ENCODE data around the gene SH3PXD2B. TPM values are rescaled to one million over a fixed set of nuclear protein-coding genes. Genes with fewer than 3 reads are reported as not detected.

Gene SH3PXD2B
- total and polyA plus RNA-seq, 10 of the 15 experiments (the other 5 are each of a cell fraction or from before 2014, with no cell fraction given) = 0.05 to 1.6 (median 0.57) TPM

DNA sequence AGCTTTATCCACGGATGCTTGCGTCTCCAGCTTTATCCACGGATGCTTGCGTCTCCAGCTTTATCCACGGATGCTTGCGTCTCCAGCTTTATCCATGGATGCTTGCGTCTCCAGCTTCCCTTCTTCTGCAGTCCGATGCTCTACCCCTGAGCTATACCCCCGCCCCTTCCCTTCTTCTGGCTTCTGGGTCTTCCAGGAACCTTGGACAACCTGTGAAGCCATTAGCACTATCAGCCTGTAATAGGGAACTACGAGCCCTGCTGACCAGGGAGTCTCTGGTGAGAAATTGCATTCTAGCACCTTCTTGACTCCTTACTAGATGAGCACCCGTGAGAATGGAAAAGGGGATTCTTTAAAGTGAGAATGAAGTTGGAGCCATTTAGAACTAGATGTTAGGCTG is 39.1 kb upstream of the SH3PXD2B start:
- FAIRE-seq (no peak), ATAC-seq (no peak), DNase-seq (ENCODE audit: low read depth, low spot score) (no peak)
- Histone ChIP-seq H3K4me2 (ENCODE audit: control insufficient read depth, insufficient read depth) (no peak overlapping the region), H3K4me1 (ENCODE audit: control insufficient read depth, insufficient read depth, low read length) (no peaks in the 10 kb centered on the region), H3K79me2 (ENCODE audit: control insufficient read depth, insufficient read depth, low read length) (no peaks in the 10 kb centered on the region), H2AFZ (ENCODE audit: control insufficient read depth, low read depth, low read length) (no peak overlapping the region), H3K27me3 (replicated peaks in 1 of 2; ENCODE audit: control insufficient read depth in 2 of 2, insufficient read depth in 2 of 2, low read length in 1 of 2) (peaks cover 2 to 7% of the 10 kb centered on the region in 2 experiments; a peak in 2 of 4 replicates), H3K9me3 (replicated peaks; ENCODE audit: control insufficient read depth, insufficient read depth, low read length) (no peaks in the 10 kb centered on the region; the same call in 2 of the 3 replicates), H3K9ac (ENCODE audit: control insufficient read depth, insufficient read depth, low read length) (no peak overlapping the region), H3K4me3 (no peak overlapping the region), H4K20me1 (ENCODE audit: control insufficient read depth, insufficient read depth) (no peaks in the 10 kb centered on the region), H3K36me3 (ENCODE audit: control insufficient read depth in 2 of 2, insufficient read depth in 2 of 2, low read length in 1 of 2) (no peaks in the 10 kb centered on the region), H3K27ac (ENCODE audit: control insufficient read depth, insufficient read depth) (no peak overlapping the region)
- ChIA-PET CTCF (no interaction called here), POLR2A (no interaction called here), SMC1A (ENCODE audit: uncharacterized antibody, unreplicated experiment) (interaction anchor here (0.7 to 1.6 kb wide), 2 partner anchors 13 to 39 kb away, joined by 3 read pairs; no protein-coding TSS in a partner anchor), RAD21 (ENCODE audit: unreplicated experiment) (no interaction called here)
- in situ Hi-C loops (cut with MboI) (no loop called here), intact Hi-C loops (cut with micrococcal nuclease; ENCODE audit: unreplicated experiment) (no loop called here)
- BruUV-seq (replicated peaks) = no TSS peak
- TF ChIP-seq MYB (IDR thresholded peaks at IDR 0.05; ENCODE audit: borderline replicate concordance, low read depth, low read length) = no peak
- no peak for TF ChIP-seq HCFC1 (IDR thresholded peaks at IDR 0.05; ENCODE audit: low read length)
- no peak for TF ChIP-seq MEF2A (IDR thresholded peaks at IDR 0.05; ENCODE audit: insufficient read depth, low read depth, low read length)
- no peak for TF ChIP-seq TARDBP (IDR thresholded peaks at IDR 0.05; ENCODE audit: borderline replicate concordance)
- 37% methylated on average over 11 of the region's 11 CpGs for WGBS (ENCODE audit: insufficient coverage, insufficient replicate concordance, low lambda C conversion rate, missing lambda C conversion rate)

DNA sequence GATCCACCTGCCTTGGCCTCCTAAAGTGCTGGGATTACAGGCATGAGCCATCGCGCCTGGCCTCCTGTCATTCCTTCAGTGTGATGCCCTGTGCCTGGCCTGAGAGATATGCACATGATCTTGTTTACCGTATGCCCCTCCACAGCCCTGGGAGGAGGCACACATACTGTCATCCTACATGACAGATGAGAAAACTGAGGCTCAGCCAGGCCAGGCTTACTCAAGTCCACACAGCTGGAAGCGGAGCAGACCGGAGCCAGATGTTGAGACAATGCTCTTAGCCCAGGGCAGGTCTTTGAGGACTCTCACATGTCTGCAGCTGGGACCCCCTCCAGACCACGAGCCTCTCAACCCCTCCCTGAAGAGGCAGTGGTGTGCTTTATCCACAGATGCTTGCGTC is 38.7 kb upstream of the SH3PXD2B start:
- intact Hi-C loops (cut with micrococcal nuclease; ENCODE audit: unreplicated experiment) = no loop called here
- ATAC-seq (no peak), DNase-seq (ENCODE audit: low read depth, low spot score) (no peak), FAIRE-seq (no peak)
- no peak overlapping the region for H3K4me3 ChIP-seq
- H3K4me2 ChIP-seq (ENCODE audit: control insufficient read depth, insufficient read depth) = no peak overlapping the region
- SMC1A ChIA-PET (ENCODE audit: uncharacterized antibody, unreplicated experiment) = interaction anchor here (0.7 kb wide), 1 partner anchor 39 kb away, joined by 3 read pairs; no protein-coding TSS in a partner anchor
- H3K4me1 ChIP-seq (ENCODE audit: control insufficient read depth, insufficient read depth, low read length) = no peaks in the 10 kb centered on the region
- H3K27ac ChIP-seq (ENCODE audit: control insufficient read depth, insufficient read depth) = no peak overlapping the region
- no TSS peak for BruUV-seq (replicated peaks)
- no peak overlapping the region for H2AFZ ChIP-seq (ENCODE audit: control insufficient read depth, low read depth, low read length)
- TF ChIP-seq FOXM1 (IDR thresholded peaks at IDR 0.05; ENCODE audit: low read depth, low read length) (no peak), CREB1 (IDR thresholded peaks at IDR 0.05; ENCODE audit: low read depth) (no peak), POU2F2 (IDR thresholded peaks at IDR 0.05; ENCODE audit: borderline replicate concordance, low read depth, low read length) (no peak), SMAD5 (IDR thresholded peaks at IDR 0.05; ENCODE audit: low read depth) (no peak), NFYA (IDR thresholded peaks at IDR 0.05; ENCODE audit: borderline replicate concordance, low read depth, low read length) (no peak), POLR2AphosphoS5 (IDR thresholded peaks at IDR 0.05; ENCODE audit: low read length) (no peak), EZH2 (IDR thresholded peaks at IDR 0.05; ENCODE audit: borderline replicate concordance, control insufficient read depth, low read depth, low read length) (no peak), POLR2A (IDR thresholded peaks at IDR 0.05; ENCODE audit: low read depth, low read length) (no peak), HCFC1 (IDR thresholded peaks at IDR 0.05; ENCODE audit: low read length) (no peak), NR2F1 (conservative IDR thresholded peaks at IDR 0.05) (no peak), RBBP5 (conservative IDR thresholded peaks at IDR 0.05) (no peak)
- TF ChIP-seq, protein P1, sequence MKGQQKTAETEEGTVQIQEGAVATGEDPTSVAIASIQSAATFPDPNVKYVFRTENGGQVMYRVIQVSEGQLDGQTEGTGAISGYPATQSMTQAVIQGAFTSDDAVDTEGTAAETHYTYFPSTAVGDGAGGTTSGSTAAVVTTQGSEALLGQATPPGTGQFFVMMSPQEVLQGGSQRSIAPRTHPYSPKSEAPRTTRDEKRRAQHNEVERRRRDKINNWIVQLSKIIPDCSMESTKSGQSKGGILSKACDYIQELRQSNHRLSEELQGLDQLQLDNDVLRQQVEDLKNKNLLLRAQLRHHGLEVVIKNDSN (IDR thresholded peaks at IDR 0.05; ENCODE audit: borderline replicate concordance, extremely low read length, insufficient read depth, low read depth, low read length) = no peak
- H3K27me3 ChIP-seq (replicated peaks in 1 of 2; ENCODE audit: control insufficient read depth in 2 of 2, insufficient read depth in 2 of 2, low read length in 1 of 2) = peaks cover 2 to 7% of the 10 kb centered on the region in 2 experiments; a peak in 2 of 4 replicates
- no peaks in the 10 kb centered on the region for H4K20me1 ChIP-seq (ENCODE audit: control insufficient read depth, insufficient read depth)
- in situ Hi-C loops (cut with MboI) = no loop called here
- CTCF ChIA-PET = no interaction called here
- no peaks in the 10 kb centered on the region for H3K79me2 ChIP-seq (ENCODE audit: control insufficient read depth, insufficient read depth, low read length)
- RAD21 ChIA-PET (ENCODE audit: unreplicated experiment) = no interaction called here
- no peak overlapping the region for H3K9ac ChIP-seq (ENCODE audit: control insufficient read depth, insufficient read depth, low read length)
- 60% methylated on average over 7 of the region's 7 CpGs for WGBS (ENCODE audit: insufficient coverage, insufficient replicate concordance, low lambda C conversion rate, missing lambda C conversion rate)
- H3K36me3 ChIP-seq (ENCODE audit: control insufficient read depth in 2 of 2, insufficient read depth in 2 of 2, low read length in 1 of 2) = no peaks in the 10 kb centered on the region
- H3K9me3 ChIP-seq (replicated peaks; ENCODE audit: control insufficient read depth, insufficient read depth, low read length) = no peaks in the 10 kb centered on the region; the same call in 2 of the 3 replicates
- POLR2A ChIA-PET = no interaction called here

Data from GM12878 (cell line).